HG03025 (cell line): Measurements from ENCODE around the gene CHRNA9.

Source experiments
- ATAC-seq: cut with Tn5 transposase; IDR thresholded peaks from one replicate; pipeline ENCODE4 v1.9.1; 2021; ENCODE audit warnings: mild to moderate bottlenecking, moderate library complexity; ENCODE audit not compliant: unreplicated experiment, low FRiP score

The CHRNA9 gene

GRCh38 chr4:40307627-40308497, 27.3 kb upstream of the CHRNA9 start:
- no peak for ATAC-seq

GRCh38 chr4:40308528-40309122, 26.5 kb upstream of the CHRNA9 start:
- no peak for ATAC-seq

DNA sequence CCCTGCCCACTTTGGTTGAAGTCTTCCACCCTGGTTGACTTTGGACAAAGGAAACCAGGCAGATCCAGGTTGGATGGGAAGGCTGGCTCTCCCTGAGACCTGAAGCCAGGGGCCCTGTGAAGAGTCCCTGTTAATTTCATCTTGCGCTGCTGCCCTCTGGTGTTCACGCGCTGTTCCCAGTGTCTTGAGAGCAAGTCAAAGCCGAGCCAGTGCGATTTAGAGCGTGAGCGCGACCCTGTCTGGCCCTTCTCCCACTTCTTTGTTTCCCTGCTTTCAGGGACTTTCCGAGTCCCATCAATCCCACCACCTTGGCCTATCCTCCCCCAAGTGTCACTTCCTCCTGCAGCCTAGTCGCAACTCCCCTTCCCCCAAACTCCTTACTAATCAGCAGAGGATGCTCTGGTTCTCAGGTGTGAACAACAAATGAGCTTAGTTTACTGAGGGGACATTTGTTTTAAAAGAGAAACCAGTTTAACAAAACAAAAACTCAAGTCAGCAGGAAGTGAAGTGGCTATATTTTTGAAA, 25.8 kb upstream of the CHRNA9 start:
- ATAC-seq: no peak

- no peak for ATAC-seq
Measured at GRCh38 chr4:40310225-40310624, 24.9 kb upstream of the CHRNA9 start.

DNA sequence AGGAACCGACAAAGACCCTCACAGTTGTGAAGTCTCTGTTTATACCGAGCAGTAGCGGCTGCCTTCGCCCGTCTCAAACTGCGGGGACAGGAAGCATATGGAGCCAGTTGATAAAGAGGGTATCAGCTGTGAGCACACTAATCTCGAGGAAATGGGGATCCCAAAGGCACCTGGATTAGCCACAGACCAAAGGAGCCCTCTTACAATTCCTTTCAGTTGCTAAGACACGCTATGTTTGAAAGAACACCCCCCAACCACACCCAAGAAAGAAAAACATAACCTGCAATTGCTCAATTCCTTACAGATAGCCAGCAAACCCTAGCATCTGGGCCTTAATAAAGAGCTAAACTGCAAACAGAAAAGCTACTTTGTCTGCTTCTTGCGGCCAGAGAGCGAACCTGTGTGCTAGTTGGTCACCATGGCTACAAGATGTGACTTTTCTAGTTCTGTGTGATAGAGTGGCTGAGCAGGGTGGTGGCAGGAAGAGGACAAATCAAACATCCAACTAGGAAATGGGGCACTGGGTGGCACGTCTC, 23.3 kb upstream of the CHRNA9 start:
- no peak for ATAC-seq

- ATAC-seq: no peak
Measured at GRCh38 chr4:40314951-40315350, 20.2 kb upstream of the CHRNA9 start.

DNA sequence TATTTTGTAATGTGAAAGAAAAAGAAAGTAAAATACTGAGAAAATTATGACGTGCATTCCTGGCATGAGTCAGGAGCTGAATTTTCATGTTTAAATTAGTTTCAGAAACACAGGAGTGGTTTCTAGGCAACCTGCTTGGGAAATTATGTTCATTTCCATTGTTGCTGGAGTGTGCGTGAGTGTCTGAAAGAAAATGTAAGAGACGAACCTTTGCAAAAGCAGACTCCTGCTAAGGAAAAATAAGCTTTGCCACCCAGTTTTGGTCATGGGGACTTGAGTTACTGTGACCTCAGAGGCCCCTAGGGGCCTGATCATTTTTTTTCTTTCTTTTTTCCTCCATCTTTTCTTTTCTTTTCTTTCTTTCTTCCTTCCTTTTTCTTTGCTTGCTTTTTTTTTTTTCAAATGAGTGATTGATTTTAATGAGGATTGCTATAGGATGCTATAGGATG, 18.8 kb upstream of the CHRNA9 start:
- no peak for ATAC-seq

- no peak for ATAC-seq
Measured at GRCh38 chr4:40316782-40317635, 18.1 kb upstream of the CHRNA9 start.

GRCh38 chr4:40317916-40318658, 17.0 kb upstream of the CHRNA9 start:
- no peak for ATAC-seq

- ATAC-seq: no peak
Measured at GRCh38 chr4:40321574-40322275, 13.4 kb upstream of the CHRNA9 start.

- no peak for ATAC-seq
Measured at GRCh38 chr4:40322811-40323210, 12.3 kb upstream of the CHRNA9 start.

- no peak for ATAC-seq
Measured at GRCh38 chr4:40323866-40324265, 11.3 kb upstream of the CHRNA9 start.

GRCh38 chr4:40325406-40326019, 9.6 kb upstream of the CHRNA9 start:
- no peak for ATAC-seq

DNA sequence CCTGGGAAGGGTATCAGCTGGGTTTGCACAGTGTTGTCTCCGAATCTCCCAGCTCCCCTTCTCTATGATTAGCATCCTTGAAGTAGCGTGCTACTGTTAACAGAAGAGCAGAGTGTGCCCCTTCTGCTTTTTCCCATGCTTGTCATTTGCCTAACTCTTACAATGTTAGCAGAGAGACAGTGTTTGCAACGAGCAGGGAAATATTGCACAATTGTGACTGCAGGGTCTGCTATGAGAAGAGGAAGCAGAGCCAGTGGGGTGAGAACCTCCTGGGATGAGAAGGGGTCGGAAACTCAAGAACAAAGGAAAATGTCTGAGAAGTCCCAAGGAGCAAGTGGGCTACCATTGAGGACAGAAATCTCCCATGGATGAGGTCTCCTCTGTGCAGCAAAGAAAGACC, 7.8 kb upstream of the CHRNA9 start:
- no peak for ATAC-seq

GRCh38 chr4:40328383-40328782, 6.8 kb upstream of the CHRNA9 start:
- ATAC-seq: no peak

- no peak for ATAC-seq
Measured at GRCh38 chr4:40329805-40330204, 5.3 kb upstream of the CHRNA9 start.

DNA sequence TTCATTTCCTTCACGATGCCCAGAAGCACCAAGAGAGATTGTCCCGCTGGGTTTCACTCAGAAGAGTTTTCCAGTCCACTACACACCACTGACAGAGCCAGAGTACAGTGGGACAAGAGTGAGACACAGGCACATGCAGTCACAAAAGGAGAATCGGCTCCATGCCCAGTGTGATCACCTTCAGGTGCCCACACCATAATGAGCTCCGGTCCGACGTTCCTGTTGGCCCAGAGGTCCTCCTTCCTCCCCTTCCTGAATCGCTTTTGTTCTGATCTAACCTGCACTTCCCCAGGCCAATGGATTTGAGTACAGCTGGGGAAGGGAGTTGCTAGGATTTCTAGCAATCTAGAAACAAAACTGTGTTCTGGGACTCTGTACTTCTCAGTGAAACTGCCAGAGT, 4.6 kb upstream of the CHRNA9 start:
- no peak for ATAC-seq

GRCh38 chr4:40331101-40331745, 3.9 kb upstream of the CHRNA9 start:
- ATAC-seq: no peak
